ENCODE data around the gene PIANP.
A peak's percentile ranks its signal among the peaks of the same experiment; 100 is the strongest.

Gene PIANP

DNA sequence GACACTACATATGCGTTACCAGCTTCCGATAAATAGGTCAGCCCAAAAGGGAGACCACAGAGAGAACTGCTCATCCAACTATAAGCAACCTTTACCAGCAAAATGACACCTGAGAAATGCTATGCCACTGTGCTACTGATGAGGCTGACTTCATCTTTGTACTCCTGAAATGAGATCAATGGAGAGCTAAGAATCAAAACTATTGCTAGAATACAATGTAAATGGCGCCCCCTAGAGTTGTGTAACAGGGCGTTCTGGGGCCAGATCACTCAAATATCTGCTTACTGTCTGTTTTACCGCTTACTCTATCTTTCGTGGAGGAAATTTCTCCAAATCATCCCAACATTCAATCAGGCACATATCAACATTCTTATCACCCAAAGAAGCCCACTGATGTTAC, 16.0 kb downstream of the PIANP start:
- TF ChIP-seq MYC (IDR thresholded peaks at IDR 0.05; ENCODE audit: low read depth, low read length) = no peak
- TF ChIP-seq POLR2A (IDR thresholded peaks at IDR 0.05; ENCODE audit: extremely low read depth, insufficient read length) = no peak
- TF ChIP-seq, protein P1, sequence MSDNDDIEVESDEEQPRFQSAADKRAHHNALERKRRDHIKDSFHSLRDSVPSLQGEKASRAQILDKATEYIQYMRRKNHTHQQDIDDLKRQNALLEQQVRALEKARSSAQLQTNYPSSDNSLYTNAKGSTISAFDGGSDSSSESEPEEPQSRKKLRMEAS (IDR thresholded peaks at IDR 0.05; ENCODE audit: low read depth, low read length) = no peak
- TF ChIP-seq, protein P2, sequence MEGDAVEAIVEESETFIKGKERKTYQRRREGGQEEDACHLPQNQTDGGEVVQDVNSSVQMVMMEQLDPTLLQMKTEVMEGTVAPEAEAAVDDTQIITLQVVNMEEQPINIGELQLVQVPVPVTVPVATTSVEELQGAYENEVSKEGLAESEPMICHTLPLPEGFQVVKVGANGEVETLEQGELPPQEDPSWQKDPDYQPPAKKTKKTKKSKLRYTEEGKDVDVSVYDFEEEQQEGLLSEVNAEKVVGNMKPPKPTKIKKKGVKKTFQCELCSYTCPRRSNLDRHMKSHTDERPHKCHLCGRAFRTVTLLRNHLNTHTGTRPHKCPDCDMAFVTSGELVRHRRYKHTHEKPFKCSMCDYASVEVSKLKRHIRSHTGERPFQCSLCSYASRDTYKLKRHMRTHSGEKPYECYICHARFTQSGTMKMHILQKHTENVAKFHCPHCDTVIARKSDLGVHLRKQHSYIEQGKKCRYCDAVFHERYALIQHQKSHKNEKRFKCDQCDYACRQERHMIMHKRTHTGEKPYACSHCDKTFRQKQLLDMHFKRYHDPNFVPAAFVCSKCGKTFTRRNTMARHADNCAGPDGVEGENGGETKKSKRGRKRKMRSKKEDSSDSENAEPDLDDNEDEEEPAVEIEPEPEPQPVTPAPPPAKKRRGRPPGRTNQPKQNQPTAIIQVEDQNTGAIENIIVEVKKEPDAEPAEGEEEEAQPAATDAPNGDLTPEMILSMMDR (IDR thresholded peaks at IDR 0.05; ENCODE audit: low read depth, low read length) = peak; percentile 57
- DNase-seq (ENCODE audit: low read depth) = peak; percentile 75

DNA sequence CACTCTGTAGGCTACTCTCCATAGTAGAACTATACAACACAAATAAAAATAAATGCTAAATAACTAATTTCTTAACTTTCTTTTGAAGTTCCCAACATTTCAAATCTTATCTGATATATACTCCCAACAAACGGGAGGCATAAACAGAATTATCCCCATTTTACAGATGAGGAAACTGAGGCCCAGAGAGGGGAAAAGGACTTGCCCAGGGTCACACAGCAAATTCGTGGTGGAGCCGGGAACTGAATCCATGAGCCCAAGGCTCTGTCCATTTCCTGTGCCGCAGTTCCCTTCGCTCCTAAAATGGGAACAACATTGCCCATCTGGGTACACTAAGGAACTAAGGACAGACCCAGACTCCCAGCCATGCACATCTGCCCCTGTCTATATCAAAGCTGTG, 23.7 kb downstream of the PIANP start:
- H3K4me3 ChIP-seq (ENCODE audit: low read depth, low read length) = no peak overlapping the region
- DNase-seq (ENCODE audit: low read depth) = no peak
- TF ChIP-seq, protein P2 (IDR thresholded peaks at IDR 0.05; ENCODE audit: low read depth, low read length) = no peak
- TF ChIP-seq POLR2A (IDR thresholded peaks at IDR 0.05; ENCODE audit: extremely low read depth, insufficient read length) = no peak
- TF ChIP-seq, protein P1 (IDR thresholded peaks at IDR 0.05; ENCODE audit: low read depth, low read length) = no peak
- no peak for TF ChIP-seq MYC (IDR thresholded peaks at IDR 0.05; ENCODE audit: low read depth, low read length)

More for the DNA sequence above, 16.0 kb downstream of the PIANP start:
- peak overlapping the region; percentile 14 for H3K4me3 ChIP-seq (ENCODE audit: low read depth, low read length)

DNA sequence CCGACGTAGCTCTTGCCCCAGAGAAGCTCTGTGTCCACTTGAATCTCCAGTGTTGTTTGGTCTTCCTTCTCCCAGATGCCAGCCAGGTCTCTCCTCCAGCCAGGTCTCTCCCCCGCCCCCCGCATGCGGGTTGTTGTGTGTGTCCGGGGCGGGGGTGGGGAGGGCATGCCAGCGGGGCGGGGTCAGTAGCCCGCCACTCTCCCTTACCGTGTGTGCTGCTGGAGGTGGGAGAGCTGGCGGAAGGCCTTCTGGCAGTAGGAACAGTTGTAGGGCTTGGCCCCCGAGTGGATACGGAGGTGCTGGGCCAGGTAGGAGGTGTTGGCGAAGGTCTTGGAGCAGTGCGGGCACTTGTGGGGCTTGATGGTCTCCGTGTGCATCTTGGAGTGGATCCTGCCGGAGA, 28.5 kb downstream of the PIANP start:
- DNase-seq (ENCODE audit: low read depth) = no peak
- H3K4me3 ChIP-seq (ENCODE audit: low read depth, low read length) = no peak overlapping the region
- TF ChIP-seq, protein P1 (IDR thresholded peaks at IDR 0.05; ENCODE audit: low read depth, low read length) = no peak
- TF ChIP-seq POLR2A (IDR thresholded peaks at IDR 0.05; ENCODE audit: extremely low read depth, insufficient read length) (no peak), MYC (IDR thresholded peaks at IDR 0.05; ENCODE audit: low read depth, low read length) (no peak)
- TF ChIP-seq, protein P2 (IDR thresholded peaks at IDR 0.05; ENCODE audit: low read depth, low read length) = no peak

DNA sequence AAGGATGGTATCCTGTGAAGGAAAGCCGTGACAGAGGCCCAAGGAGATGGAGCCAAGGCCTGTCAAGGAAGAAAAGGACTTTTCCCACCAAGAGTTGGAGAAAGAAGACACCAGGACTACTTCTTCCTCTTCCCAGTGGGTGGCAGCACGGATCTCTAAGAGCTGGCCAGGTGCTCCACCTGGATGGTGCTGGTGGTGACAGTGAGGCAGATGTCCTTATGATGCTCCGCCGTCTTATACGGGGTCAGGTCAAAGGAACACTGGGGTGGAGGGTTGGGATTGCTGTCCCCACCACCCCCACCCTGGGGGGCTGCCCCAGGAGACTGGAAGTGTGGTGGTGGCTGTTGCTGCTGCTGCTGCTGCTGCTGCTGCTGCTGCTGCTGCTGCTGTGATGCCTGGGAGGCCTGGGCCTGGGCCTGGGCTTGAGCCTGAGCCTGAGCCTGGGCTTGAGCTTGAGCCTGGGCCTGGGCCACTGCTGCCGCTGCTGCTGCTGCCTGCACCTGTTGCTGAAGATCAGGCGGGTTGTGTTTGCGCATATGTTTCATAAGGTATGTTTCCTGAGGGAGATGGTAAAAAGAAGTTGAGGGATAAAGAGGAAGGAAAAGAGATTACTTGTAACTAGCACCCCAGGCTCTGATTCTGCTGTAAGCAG, 32.9 kb downstream of the PIANP start:
- no peak for DNase-seq (ENCODE audit: low read depth)
- TF ChIP-seq, protein P2 (IDR thresholded peaks at IDR 0.05; ENCODE audit: low read depth, low read length) = no peak
- TF ChIP-seq POLR2A (IDR thresholded peaks at IDR 0.05; ENCODE audit: extremely low read depth, insufficient read length) = no peak
- TF ChIP-seq, protein P1 (IDR thresholded peaks at IDR 0.05; ENCODE audit: low read depth, low read length) = no peak
- no peak for TF ChIP-seq MYC (IDR thresholded peaks at IDR 0.05; ENCODE audit: low read depth, low read length)

DNA sequence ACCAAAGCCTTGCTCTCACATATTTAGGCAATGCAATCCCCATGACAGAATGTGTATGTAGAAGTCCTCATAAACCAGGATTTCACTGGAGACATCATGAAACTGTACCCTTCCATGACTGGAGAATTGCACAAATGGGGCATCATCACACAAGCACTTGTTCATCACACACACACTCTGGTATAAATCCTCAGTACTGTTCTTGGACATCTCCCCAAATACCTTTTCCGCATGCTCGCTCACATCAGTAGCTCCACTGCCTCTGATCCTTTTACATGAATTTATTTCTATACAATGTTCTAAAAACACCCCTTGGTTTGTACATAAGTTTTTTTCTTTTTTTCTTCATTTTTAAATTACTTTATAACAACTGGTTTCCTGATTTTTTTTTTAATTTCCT, 34.4 kb downstream of the PIANP start:
- TF ChIP-seq, protein P2 (IDR thresholded peaks at IDR 0.05; ENCODE audit: low read depth, low read length) = no peak
- TF ChIP-seq POLR2A (IDR thresholded peaks at IDR 0.05; ENCODE audit: extremely low read depth, insufficient read length) (no peak), MYC (IDR thresholded peaks at IDR 0.05; ENCODE audit: low read depth, low read length) (no peak)
- TF ChIP-seq, protein P1 (IDR thresholded peaks at IDR 0.05; ENCODE audit: low read depth, low read length) = no peak
- no peak for DNase-seq (ENCODE audit: low read depth)
- H3K4me3 ChIP-seq (ENCODE audit: low read depth, low read length) = no peak overlapping the region

More for the DNA sequence above, 32.9 kb downstream of the PIANP start:
- no peak overlapping the region for H3K4me3 ChIP-seq (ENCODE audit: low read depth, low read length)
